GM13976 (cell line): Measurements from ENCODE around the gene DDX1.
"Not testable (repeated sequence)": the region's sequence is repeated elsewhere in the genome, so short reads cannot be mapped to it uniquely, and the experiment has no call there.

ENCODE experiments used
- DNase-seq: peaks from one replicate; pipeline ENCODE4 v3.0.0; 2012; ENCODE audit warnings: low spot score
- in situ Hi-C: fragments of 300-500 bp; cut with MboI; formaldehyde crosslinking; loops from one replicate; pipeline ENCODE4 v1.12.0; 2022; ENCODE audit warnings: low sequenced_read_pairs, mixed read lengths, inconsistent platforms; ENCODE audit not compliant: unreplicated experiment
- TF ChIP-seq, protein P1 (sequence below): IDR thresholded peaks from 2 replicates; pipeline ENCODE4 v1.5.1; 2012; ENCODE audit warnings: borderline replicate concordance, mild to moderate bottlenecking; ENCODE audit not compliant: insufficient read depth; ENCODE audit errors: extremely low read depth, missing control alignments, control extremely low read depth

The DDX1 gene

DNA sequence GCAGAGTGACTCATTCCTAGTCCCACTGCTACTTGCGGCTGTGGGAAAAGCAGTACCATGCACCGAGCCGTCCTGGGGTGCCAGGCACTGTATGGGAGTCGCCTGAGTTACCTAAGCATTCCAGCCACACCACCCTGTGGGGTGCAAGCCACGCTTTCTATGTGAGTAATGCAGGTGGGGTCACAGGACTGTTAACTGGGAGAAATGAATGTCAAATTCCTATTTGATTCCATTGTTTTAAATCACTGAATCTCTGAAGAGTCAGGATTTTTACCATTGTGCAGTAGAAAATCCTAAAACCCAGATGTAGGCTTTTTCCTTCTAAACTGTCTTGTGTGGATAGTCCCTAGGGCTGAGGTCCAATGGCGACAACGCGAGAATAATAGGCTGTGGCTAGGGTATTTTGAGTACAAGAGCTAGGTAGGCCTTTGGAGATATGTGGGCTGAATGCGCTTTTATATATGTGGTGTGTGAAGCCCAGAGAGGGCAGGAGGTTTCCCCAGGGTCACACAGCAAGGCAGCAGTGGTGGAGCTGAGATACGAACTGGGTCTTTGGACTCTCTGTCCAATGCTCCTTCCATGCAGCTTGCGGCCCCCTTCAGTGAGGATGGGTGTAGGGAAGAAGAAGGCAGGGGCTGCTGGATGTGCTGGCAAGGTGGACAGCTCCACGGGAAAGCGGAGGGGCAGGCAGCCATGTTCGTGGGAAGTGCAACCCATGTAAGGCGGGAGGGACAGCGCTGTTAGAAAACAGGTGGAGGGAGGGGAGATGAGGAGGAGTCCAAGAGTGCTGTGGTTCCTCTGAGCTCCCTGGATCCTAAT is 83.2 kb downstream of the DDX1 start:
- DNase-seq, result no peak
- in situ Hi-C loops, result no loop called here
- TF ChIP-seq, protein P1, sequence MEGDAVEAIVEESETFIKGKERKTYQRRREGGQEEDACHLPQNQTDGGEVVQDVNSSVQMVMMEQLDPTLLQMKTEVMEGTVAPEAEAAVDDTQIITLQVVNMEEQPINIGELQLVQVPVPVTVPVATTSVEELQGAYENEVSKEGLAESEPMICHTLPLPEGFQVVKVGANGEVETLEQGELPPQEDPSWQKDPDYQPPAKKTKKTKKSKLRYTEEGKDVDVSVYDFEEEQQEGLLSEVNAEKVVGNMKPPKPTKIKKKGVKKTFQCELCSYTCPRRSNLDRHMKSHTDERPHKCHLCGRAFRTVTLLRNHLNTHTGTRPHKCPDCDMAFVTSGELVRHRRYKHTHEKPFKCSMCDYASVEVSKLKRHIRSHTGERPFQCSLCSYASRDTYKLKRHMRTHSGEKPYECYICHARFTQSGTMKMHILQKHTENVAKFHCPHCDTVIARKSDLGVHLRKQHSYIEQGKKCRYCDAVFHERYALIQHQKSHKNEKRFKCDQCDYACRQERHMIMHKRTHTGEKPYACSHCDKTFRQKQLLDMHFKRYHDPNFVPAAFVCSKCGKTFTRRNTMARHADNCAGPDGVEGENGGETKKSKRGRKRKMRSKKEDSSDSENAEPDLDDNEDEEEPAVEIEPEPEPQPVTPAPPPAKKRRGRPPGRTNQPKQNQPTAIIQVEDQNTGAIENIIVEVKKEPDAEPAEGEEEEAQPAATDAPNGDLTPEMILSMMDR, result no peak

DNA sequence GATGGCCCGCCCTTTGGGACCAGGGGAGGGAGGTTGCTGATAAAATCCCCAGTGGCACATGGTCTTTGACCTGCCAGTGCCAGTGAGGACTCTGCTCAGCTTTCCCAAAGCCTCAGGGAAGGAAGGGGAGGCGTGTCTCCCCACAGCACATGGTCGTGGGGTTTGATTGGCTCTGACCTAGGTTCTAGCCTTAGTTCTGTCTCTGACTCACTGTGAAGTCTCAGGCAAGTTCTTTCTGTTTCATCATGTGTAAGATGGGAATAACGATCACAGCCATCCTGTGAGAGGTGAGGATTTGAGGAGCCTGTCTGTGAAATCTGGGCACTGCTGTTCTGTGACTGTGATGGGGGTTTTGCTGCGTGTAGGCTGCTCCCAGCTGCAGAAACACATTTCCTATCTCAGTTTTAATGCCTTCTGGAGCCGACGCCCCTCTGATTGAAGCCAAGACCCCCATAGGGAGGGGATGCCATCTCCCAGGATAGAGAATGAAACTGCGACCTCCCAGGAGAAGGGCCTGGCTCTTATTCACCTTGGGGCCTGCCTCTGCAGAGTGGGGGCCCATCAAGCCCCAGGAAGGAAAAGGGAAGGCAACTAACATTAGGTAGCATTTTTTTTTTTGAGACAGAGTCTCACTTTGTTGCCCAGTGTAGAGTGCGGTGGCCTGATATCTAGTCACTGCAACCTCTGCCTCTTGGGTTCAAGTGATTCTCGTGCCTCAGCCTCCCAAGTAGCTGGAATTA is 84.0 kb downstream of the DDX1 start:
- TF ChIP-seq, protein P1, result no peak
- in situ Hi-C loops, result no loop called here
- DNase-seq, result no peak

DNA sequence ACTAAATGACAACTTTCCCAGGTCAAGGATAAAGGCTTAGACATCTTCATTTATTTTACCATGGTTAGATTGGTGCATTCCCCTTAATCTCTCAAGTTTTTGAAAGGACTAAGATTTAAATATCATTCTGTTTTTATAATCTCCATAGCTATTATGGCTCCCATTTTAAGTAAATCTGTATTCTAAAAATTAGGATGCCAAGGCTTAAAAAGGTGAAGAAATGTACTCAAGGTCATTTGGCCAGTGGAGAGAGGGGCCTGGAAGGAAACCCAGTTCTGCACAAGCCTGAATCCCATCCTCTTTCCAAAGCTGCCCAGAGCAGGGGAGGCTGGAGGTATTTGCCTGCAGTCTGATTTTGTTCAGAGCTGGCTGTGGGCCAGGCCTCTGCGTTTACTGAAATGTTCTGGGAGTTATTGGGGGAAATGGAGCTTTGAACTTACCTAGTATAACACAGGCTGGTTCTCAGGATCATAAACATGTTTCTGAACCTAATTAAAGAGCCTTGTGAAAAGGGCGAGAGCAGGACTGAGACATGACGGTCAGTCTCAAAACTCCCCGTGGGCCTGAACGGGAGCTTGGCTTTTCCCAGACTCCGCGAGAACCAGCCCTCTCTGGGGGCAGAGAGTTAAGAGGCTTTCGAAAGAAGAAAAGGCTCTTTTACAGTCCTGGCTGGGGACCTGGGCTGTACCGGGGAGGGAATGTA is 85.6 kb downstream of the DDX1 start:
- DNase-seq, result no peak
- in situ Hi-C loops, result no loop called here
- TF ChIP-seq, protein P1, result no peak

DNA sequence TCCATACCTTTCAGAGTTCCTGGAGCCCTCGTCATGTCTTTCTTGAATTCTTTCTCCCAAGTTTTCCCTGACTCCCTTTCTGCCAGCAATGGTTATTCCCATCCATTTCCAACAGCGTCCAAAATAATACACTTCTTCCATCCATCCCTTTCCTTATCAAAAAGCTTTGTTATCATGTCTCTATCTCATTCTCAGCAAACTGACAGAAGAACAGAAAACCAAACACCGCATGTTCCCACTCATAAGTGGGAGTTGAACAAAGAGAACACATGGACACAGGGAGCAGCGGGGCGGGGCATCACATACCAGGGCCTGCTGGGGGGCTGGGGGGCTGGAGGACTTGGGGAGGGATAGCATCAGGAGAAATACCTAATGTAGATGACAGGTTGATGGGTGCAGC is 86.7 kb downstream of the DDX1 start:
- in situ Hi-C loops, result no loop called here
- DNase-seq, result no peak
- TF ChIP-seq, protein P1, result no peak

DNA sequence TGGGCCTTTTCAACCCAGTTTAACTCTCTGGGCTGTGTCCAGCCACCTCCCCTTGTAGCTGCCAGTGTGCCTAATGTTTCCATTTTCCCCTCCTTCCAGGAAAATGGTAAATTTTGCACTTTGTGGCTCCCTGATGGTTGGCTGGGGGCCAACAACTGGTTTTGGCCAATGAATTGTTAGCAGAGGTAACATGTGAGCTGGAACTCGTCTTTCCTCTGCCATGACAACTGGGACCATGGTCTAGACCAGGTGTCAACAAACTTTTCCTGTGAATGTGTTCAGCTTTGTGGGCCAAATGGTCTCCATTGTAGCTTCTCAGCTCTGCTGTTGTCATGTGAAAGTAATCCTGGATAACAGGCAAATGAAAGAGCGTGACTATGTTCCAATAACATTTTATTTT is 87.2 kb downstream of the DDX1 start:
- DNase-seq, result no peak
- TF ChIP-seq, protein P1, result no peak
- in situ Hi-C loops, result no loop called here

DNA sequence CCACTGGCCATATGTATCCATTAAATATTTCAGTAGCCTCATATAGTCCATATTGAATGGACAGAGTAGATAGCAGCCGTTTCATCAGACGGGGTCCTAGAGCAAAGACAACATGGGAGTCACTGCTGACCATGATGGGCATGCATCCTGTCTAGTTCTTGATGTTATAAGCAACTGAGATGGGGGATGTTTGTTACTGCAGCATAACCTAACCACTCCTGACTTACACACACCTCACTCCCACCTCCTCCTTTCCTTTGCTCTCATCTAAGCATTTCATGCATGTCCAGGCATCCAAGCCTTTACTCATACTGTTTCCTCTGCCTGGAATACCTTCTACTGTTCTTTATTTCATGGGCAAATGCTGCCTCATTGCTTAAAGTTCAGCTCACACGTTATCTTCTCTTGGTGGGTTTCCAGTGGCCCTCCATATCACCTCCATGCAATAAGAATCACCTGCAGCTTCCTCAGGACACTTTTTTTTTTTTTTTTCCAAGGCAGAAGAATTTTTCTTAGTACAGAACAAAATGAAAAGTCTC is 87.8 kb downstream of the DDX1 start:
- no peak for DNase-seq
- in situ Hi-C loops, result no loop called here
- TF ChIP-seq, protein P1, result no peak

DNA sequence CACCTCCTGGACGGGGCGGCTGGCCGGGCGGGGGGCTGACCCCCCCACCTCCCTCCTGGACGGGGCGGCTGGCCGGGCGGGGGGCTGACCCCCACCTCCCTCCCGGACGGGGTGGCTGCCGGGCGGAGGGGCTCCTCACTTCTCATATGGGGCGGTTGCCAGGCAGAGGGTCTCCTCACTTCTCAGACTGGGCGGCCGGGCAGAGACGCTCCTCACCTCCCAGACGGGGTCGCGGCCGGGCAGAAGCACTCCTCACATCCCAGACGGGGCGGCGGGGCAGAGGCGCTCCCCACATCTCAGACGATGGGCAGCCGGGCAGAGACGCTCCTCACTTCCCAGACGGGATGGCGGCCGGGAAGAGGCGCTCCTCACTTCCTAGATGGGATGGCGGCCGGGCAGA is 88.5 kb downstream of the DDX1 start:
- in situ Hi-C loops, result not testable (repeated sequence)

More for the DNA sequence above, 88.5 kb downstream of the DDX1 start:
- not testable (repeated sequence) for DNase-seq
